B cell (primary cell): ENCODE data around the gene NFKBIA. TPM values are rescaled to one million over a fixed set of nuclear protein-coding genes. Genes with fewer than 3 reads are reported as not detected.

Source experiments
- ATAC-seq: fragments of 200-7000 bp; cut with Tn5 transposase; one replicate; pipeline ENCODE4 v1.10.0; 2021; ENCODE audit warnings: low read depth, mild to moderate bottlenecking, moderate number of reproducible peaks, moderate library complexity
- CTCF ChIA-PET: fragments of 350-600 bp; sonication (Branson Sonifier 250); formaldehyde crosslinking; loops from one replicate; lab custom pipeline; 2021; ENCODE audit warnings: antibody characterized with exemption, inconsistent platforms; lab: Charles Lee
- POLR2A ChIA-PET: fragments of 350-600 bp; sonication (Branson Sonifier 250); formaldehyde crosslinking; loops from one replicate; lab custom pipeline; 2021; ENCODE audit warnings: antibody characterized with exemption; lab: Charles Lee
- DNase-seq: peaks from one replicate; pipeline ENCODE4 v3.0.0; 2013
- H2AFZ ChIP-seq: 2 replicates; pipeline ENCODE4 v1.6.1; 2012; ENCODE audit warnings: mild to moderate bottlenecking, low read depth, low read length; ENCODE audit not compliant: insufficient read depth, poor library complexity, severe bottlenecking
- H3K27ac ChIP-seq, 2 donors: 1 replicate in 1 of 2; 2 replicates in 1 of 2; pipeline ENCODE4 v1.5.1; 2012 to 2013; ENCODE audit warnings: low read length in 2 of 2, mild to moderate bottlenecking in 2 of 2, moderate library complexity in 1 of 2
- H3K27me3 ChIP-seq, 4 experiments: fragments of 200-600 bp in 1 of 4; sonication (generic) in 1 of 4; replicated peaks in 1 of 4; 1 replicate in 2 of 4; 2 replicates in 2 of 4; pipeline versions ENCODE4 v1.6.1 to v1.7.0; 2013 to 2016; ENCODE audit warnings: low read length in 3 of 4, mild to moderate bottlenecking in 2 of 4, mixed read lengths in 1 of 4, moderate library complexity in 1 of 4; ENCODE audit not compliant: insufficient read depth in 4 of 4, control insufficient read depth in 3 of 4; ENCODE audit errors: control extremely low read depth in 1 of 4
- H3K36me3 ChIP-seq, 2 experiments: replicated peaks in 1 of 2; 1 replicate in 1 of 2; 2 replicates in 1 of 2; pipeline versions ENCODE4 v1.6.1 to v1.7.1; 2013; ENCODE audit warnings: low read length in 1 of 2; ENCODE audit not compliant: insufficient read depth in 2 of 2, control insufficient read depth in 1 of 2; ENCODE audit errors: control extremely low read depth in 1 of 2, extremely low read depth in 1 of 2
- H3K4me1 ChIP-seq, 2 donors: fragments of 200-600 bp in 1 of 2; sonication (generic) in 1 of 2; 1 replicate in 1 of 2; 2 replicates in 1 of 2; pipeline versions ENCODE4 v1.5.1 to v1.6.1; 2013 to 2017; ENCODE audit warnings: low read length in 2 of 2; ENCODE audit not compliant: control insufficient read depth in 2 of 2, insufficient read depth in 2 of 2
- H3K4me2 ChIP-seq: replicated peaks from 2 replicates; pipeline ENCODE3; 2012; ENCODE audit warnings: mild to moderate bottlenecking, low read depth, low read length; ENCODE audit not compliant: poor library complexity, severe bottlenecking
- H3K4me3 ChIP-seq, 5 experiments: fragments of 200-600 bp in 1 of 5; sonication (generic) in 1 of 5; 1 replicate in 3 of 5; 2 replicates in 2 of 5; pipeline versions ENCODE4 v1.5.1 to v1.7.0; 2011 to 2016; ENCODE audit warnings: low read length in 4 of 5, mild to moderate bottlenecking in 4 of 5, low read depth in 2 of 5, control low read depth in 1 of 5, moderate library complexity in 1 of 5; ENCODE audit not compliant: insufficient read depth in 1 of 5; ENCODE audit errors: control extremely low read depth in 1 of 5, extremely low read depth in 1 of 5
- H3K79me2 ChIP-seq: fragments of 200-600 bp; sonication (generic); one replicate; pipeline ENCODE4 v1.6.0; 2016; ENCODE audit warnings: low read length; ENCODE audit not compliant: control insufficient read depth, insufficient read depth
- H3K9ac ChIP-seq: fragments of 200-600 bp; sonication (generic); 2 replicates; pipeline ENCODE4 v1.6.1; 2017; ENCODE audit warnings: mild to moderate bottlenecking, low read length, moderate library complexity
- H3K9me3 ChIP-seq, 3 donors: one replicate each; pipeline versions ENCODE4 v1.6.1 to v1.7.1; 2013; ENCODE audit warnings: low read length in 2 of 3; ENCODE audit not compliant: control insufficient read depth in 2 of 3, insufficient read depth in 1 of 3; ENCODE audit errors: control extremely low read depth in 1 of 3
- H4K20me1 ChIP-seq: 2 replicates; pipeline ENCODE4 v1.6.0; 2012; ENCODE audit warnings: mild to moderate bottlenecking, low read length; ENCODE audit not compliant: insufficient read depth, control insufficient read depth, poor library complexity, severe bottlenecking
- H3K27ac Mint-ChIP-seq: one replicate; pipeline ENCODE4 v1.8.0; 2021; ENCODE audit warnings: mixed read lengths
- H3K27me3 Mint-ChIP-seq: one replicate; pipeline ENCODE4 v1.8.0; 2021; ENCODE audit warnings: mixed read lengths
- H3K4me1 Mint-ChIP-seq: one replicate; pipeline ENCODE4 v1.8.0; 2021; ENCODE audit warnings: mixed read lengths
- H3K4me3 Mint-ChIP-seq: one replicate; pipeline ENCODE4 v1.8.0; 2021; ENCODE audit warnings: mixed read lengths
- H3K9me3 Mint-ChIP-seq: one replicate; pipeline ENCODE4 v1.8.0; 2022; ENCODE audit warnings: mixed read lengths; ENCODE audit not compliant: insufficient read depth
- CTCF ChIP-seq: fragments of 200-600 bp; IDR thresholded peaks from one replicate; pipeline ENCODE4 v1.8.0; 2022; ENCODE audit warnings: antibody characterized with exemption, mild to moderate bottlenecking
- EZH2 ChIP-seq: IDR thresholded peaks from 2 replicates; pipeline ENCODE4 v1.6.1; 2012; ENCODE audit warnings: borderline replicate concordance, low read depth, mild to moderate bottlenecking, moderate library complexity, low read length; ENCODE audit not compliant: insufficient read depth, poor library complexity, severe bottlenecking
- WGBS: methylation state at CpG from one replicate; pipeline ENCODE4 v1.1.5; 2013; ENCODE audit warnings: missing lambda C conversion rate; ENCODE audit not compliant: insufficient coverage; 5-methylcytosine and 5-hydroxymethylcytosine counted together
- intact Hi-C: fragments of 100-400 bp; cut with micrococcal nuclease; formaldehyde crosslinking; loops from one replicate; pipeline ENCODE4 v1.10.0; 2022
- polyA plus RNA-seq: library from polyadenylated mRNA; depleted of rRNA; stranded (reverse); fragments of >200 nt; gene quantifications from 2 replicates; pipeline ENCODE4 v1.2.3, GENCODE V29; 2012
- total RNA-seq, 2 donors: library from RNA; stranded (reverse); fragments of 120-200 nt in 1 of 2; gene quantifications; 1 replicate in 1 of 2; 2 replicates in 1 of 2; pipeline versions ENCODE4 v1.2.3 to v1.2.4, GENCODE V29; 2013 to 2022

Gene NFKBIA
- total and polyA plus RNA-seq, 2 donors (not counting 1 experiment from before 2014, with no cell fraction given) = 308 to 3,195 TPM

DNA sequence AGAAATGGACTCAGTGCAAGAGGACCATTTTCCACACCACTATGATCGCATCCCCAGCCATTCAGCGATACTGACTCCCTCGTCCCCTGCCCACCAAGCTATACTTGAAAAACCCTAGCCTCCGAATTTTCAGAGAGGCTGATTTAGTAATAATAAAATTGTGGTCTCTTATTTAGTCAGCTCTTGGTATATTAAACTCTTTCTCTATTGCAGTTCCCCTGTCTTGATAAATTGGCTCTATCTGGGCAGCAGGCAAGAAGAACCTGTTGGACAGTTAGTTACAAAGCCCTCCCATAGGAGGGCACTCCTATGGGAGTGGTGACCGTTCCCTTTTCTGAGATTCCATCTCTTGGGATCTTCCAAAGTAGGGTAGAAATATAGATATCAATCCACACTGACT lies 33.6 kb downstream of the NFKBIA start:
- WGBS = no CpG with 5 or more reads among the region's 5 CpGs
- CTCF ChIA-PET = no interaction called here
- ATAC-seq = no peak
- Histone ChIP-seq H3K27ac (no peak overlapping the region), H3K36me3 (no peaks in the 10 kb centered on the region), H3K4me2 (no peak overlapping the region), H3K4me1 (peaks cover 26% of the 10 kb centered on the region in 2 donors), H4K20me1 (no peaks in the 10 kb centered on the region), H3K4me3 (no peak overlapping the region), H3K27me3 (no peaks in the 10 kb centered on the region), H2AFZ (no peak overlapping the region), H3K9ac (no peak overlapping the region), H3K79me2 (no peaks in the 10 kb centered on the region), H3K9me3 (peaks cover 0 to 13% (median 0%) of the 10 kb centered on the region in 3 donors)
- TF ChIP-seq EZH2 = no peak
- TF ChIP-seq CTCF = no peak
- H3K4me1 Mint-ChIP-seq = peaks cover 27% of the 10 kb centered on the region
- intact Hi-C loops = no loop called here
- no peak overlapping the region for H3K27ac Mint-ChIP-seq
- no peak for DNase-seq
- H3K9me3 Mint-ChIP-seq = peaks cover 4% of the 10 kb centered on the region
- no peaks in the 10 kb centered on the region for H3K27me3 Mint-ChIP-seq
- POLR2A ChIA-PET = no interaction called here
- no peak overlapping the region for H3K4me3 Mint-ChIP-seq

GRCh38 chr14:35369701-35370191 lies 34.8 kb downstream of the NFKBIA start:
- H3K4me3 Mint-ChIP-seq = no peak overlapping the region
- 94% methylated on average over 24 of the region's 24 CpGs for WGBS
- CTCF ChIA-PET = interaction anchor here (0.7 to 1.4 kb wide), 2 partner anchors 32 to 140 kb away, joined by 3 read pairs; no protein-coding TSS in a partner anchor

More at GRCh38 chr14:35369701-35370191, 34.8 kb downstream of the NFKBIA start:
- Histone ChIP-seq H3K27me3 (no peaks in the 10 kb centered on the region), H3K4me1 (peaks cover 26% of the 10 kb centered on the region in 2 donors), H3K9me3 (peaks cover 0 to 13% (median 0%) of the 10 kb centered on the region in 3 donors), H2AFZ (peak overlapping the region; percentile 63), H3K4me2 (peak overlapping the region; percentile 49), H4K20me1 (no peaks in the 10 kb centered on the region), H3K27ac (no peak overlapping the region), H3K4me3 (no peak overlapping the region), H3K79me2 (no peaks in the 10 kb centered on the region), H3K9ac (no peak overlapping the region), H3K36me3 (no peaks in the 10 kb centered on the region)
- intact Hi-C loops = loop anchor here (5.0 kb wide), 1 partner anchor 33 kb away; the partner anchor contains the start of gene NFKBIA
- peaks cover 29% of the 10 kb centered on the region for H3K4me1 Mint-ChIP-seq
- DNase-seq (no peak), ATAC-seq (no peak)
- peaks cover 4% of the 10 kb centered on the region for H3K9me3 Mint-ChIP-seq
- TF ChIP-seq EZH2 = no peak
- no peak for TF ChIP-seq CTCF
- no peaks in the 10 kb centered on the region for H3K27me3 Mint-ChIP-seq
- POLR2A ChIA-PET = no interaction called here
- no peak overlapping the region for H3K27ac Mint-ChIP-seq
